K562 (cell line): ENCODE measurements around the gene KLF18. TPM values are rescaled to one million over a fixed set of nuclear protein-coding genes. Genes with fewer than 3 reads are reported as not detected.

Experiments used
- BRD4 ChIP-seq: fragments of 200-600 bp; sonication (generic); IDR thresholded peaks from 2 replicates; pipeline ENCODE4 v1.6.1; 2017; ENCODE audit warnings: inconsistent platforms
- CBFA2T2 ChIP-seq: fragments of 450-650 bp; conservative IDR thresholded peaks from 2 replicates; pipeline ENCODE4 v1.6.1; 2017; ENCODE audit warnings: mild to moderate bottlenecking
- CTCFL ChIP-seq: IDR thresholded peaks from 2 replicates; pipeline ENCODE4 v1.6.1; 2011; ENCODE audit warnings: borderline replicate concordance, low read depth, mild to moderate bottlenecking, moderate library complexity, low read length; ENCODE audit not compliant: insufficient read depth, poor library complexity, severe bottlenecking
- FOXP1 ChIP-seq: sonication (generic); formaldehyde crosslinking; IDR thresholded peaks from 2 replicates; pipeline ENCODE4 v1.8.0; 2022; ENCODE audit warnings: mild to moderate bottlenecking, missing genetic modification reagents
- HSF4 ChIP-seq: fragments of 250-450 bp; sonication (Bioruptor Pico); IDR thresholded peaks from 2 replicates; pipeline ENCODE4 v2.1.2; 2022; ENCODE audit warnings: mild to moderate bottlenecking, moderate library complexity, borderline replicate concordance
- MCM7 ChIP-seq, 2 experiments: fragments of 450-650 bp; IDR thresholded peaks; 2 replicates each; pipeline ENCODE4 v1.6.1; 2016 to 2018
- MEF2A ChIP-seq: IDR thresholded peaks from 2 replicates; pipeline ENCODE4 v1.6.1; 2011; ENCODE audit warnings: low read depth, mild to moderate bottlenecking, low read length, moderate library complexity; ENCODE audit not compliant: control insufficient read depth
- MXI1 ChIP-seq: IDR thresholded peaks from 2 replicates; pipeline ENCODE4 v1.6.1; 2011; ENCODE audit warnings: low read depth, mild to moderate bottlenecking, improper control_type of control experiment, low read length
- NBN ChIP-seq: fragments of 450-650 bp; IDR thresholded peaks from 2 replicates; pipeline ENCODE4 v1.6.1; 2016; ENCODE audit warnings: low read depth, mild to moderate bottlenecking
- NELFE ChIP-seq: IDR thresholded peaks from 2 replicates; pipeline ENCODE4 v1.6.1; 2011; ENCODE audit warnings: mild to moderate bottlenecking; ENCODE audit not compliant: insufficient read depth, insufficient read length
- NR2C1 ChIP-seq, 2 experiments: fragments of 450-650 bp; IDR thresholded peaks; 2 replicates each; pipeline ENCODE4 v1.6.1; 2017; ENCODE audit warnings: mild to moderate bottlenecking in 2 of 2, antibody characterized with exemption in 1 of 2, inconsistent platforms in 1 of 2, missing compliant biosample characterization in 1 of 2, missing genetic modification characterization in 1 of 2
- OTX1 ChIP-seq: fragments of 450-650 bp; formaldehyde crosslinking; IDR thresholded peaks from 2 replicates; pipeline ENCODE4 v1.4.0; 2022; ENCODE audit warnings: mild to moderate bottlenecking
- PCBP1 ChIP-seq: fragments of 200-400 bp; formaldehyde crosslinking; IDR thresholded peaks from 2 replicates; pipeline ENCODE4 v1.6.1; 2018; ENCODE audit warnings: mild to moderate bottlenecking, low read depth, low read length; ENCODE audit not compliant: poor library complexity, severe bottlenecking
- PKNOX1 ChIP-seq: fragments of 450-650 bp; IDR thresholded peaks from 2 replicates; pipeline ENCODE4 v1.6.1; 2016
- RCOR1 ChIP-seq, 2 experiments: IDR thresholded peaks; 2 replicates each; pipeline ENCODE4 v1.6.1; 2012; ENCODE audit warnings: low read depth in 2 of 2, low read length in 2 of 2, borderline replicate concordance in 1 of 2, improper control_type of control experiment in 1 of 2
- SMARCA4 ChIP-seq: fragments of 450-650 bp; IDR thresholded peaks from 2 replicates; pipeline ENCODE4 v1.6.1; 2016
- SOX6 ChIP-seq: fragments of 450-650 bp; IDR thresholded peaks from 2 replicates; pipeline ENCODE4 v1.6.1; 2014; ENCODE audit warnings: mild to moderate bottlenecking
- TEAD4 ChIP-seq, 2 experiments: sonication (generic) in 1 of 2; formaldehyde crosslinking in 1 of 2; IDR thresholded peaks; 2 replicates each; pipeline versions ENCODE4 v1.6.1 to v1.8.0; 2012 to 2022; ENCODE audit warnings: borderline replicate concordance in 1 of 2, inconsistent platforms in 1 of 2, low read length in 1 of 2, mild to moderate bottlenecking in 1 of 2, missing genetic modification reagents in 1 of 2
- THRA ChIP-seq: fragments of 450-650 bp; IDR thresholded peaks from 2 replicates; pipeline ENCODE4 v1.6.1; 2017; ENCODE audit warnings: mild to moderate bottlenecking, moderate library complexity
- YBX1 ChIP-seq: fragments of 450-650 bp; IDR thresholded peaks from 2 replicates; pipeline ENCODE4 v1.7.1; 2016; ENCODE audit warnings: mild to moderate bottlenecking
- ZEB2 ChIP-seq: fragments of 450-650 bp; IDR thresholded peaks from 2 replicates; pipeline ENCODE4 v1.6.1; 2016
- ZFX ChIP-seq: sonication (generic); formaldehyde crosslinking; IDR thresholded peaks from 2 replicates; pipeline ENCODE4 v1.8.0; 2022; ENCODE audit warnings: mild to moderate bottlenecking, missing genetic modification reagents, moderate library complexity
- polyA plus RNA-seq, 8 experiments: library from polyadenylated mRNA; depleted of rRNA in 4 of 8; stranded (reverse) in 5 of 8; unstranded in 3 of 8; fragments of >200 nt; fragmentation: Nextera tagmentation in 2 of 8; fragmentation: Illumina TruSeq in 1 of 8; extraction: Ambion mirVana in 2 of 8; extraction: Trizol in 1 of 8; gene quantifications; 2 replicates each; pipeline versions ENCODE4 v1.2.1 to v1.2.3, GENCODE V29; 2011 to 2014; ENCODE audit warnings: inconsistent platforms in 1 of 8, missing spikeins in 1 of 8
- total RNA-seq, 7 experiments: library from RNA; depleted of rRNA in 6 of 7; stranded (reverse); fragments of >200 nt in 6 of 7; fragmentation: Illumina TruSeq in 2 of 7; extraction: Trizol in 2 of 7; gene quantifications; 2 replicates each; pipeline versions ENCODE4 v1.2.1 to v1.2.3, GENCODE V29; 2011 to 2021; ENCODE audit warnings: low replicate concordance in 1 of 7
- TF ChIP-seq, protein P1 (sequence below): fragments of 250-450 bp; sonication (Bioruptor Pico); IDR thresholded peaks from 2 replicates; pipeline ENCODE4 v1.8.0; 2022; ENCODE audit warnings: moderate library complexity, mild to moderate bottlenecking, inconsistent platforms

The KLF18 gene
- total and polyA plus RNA-seq, 9 of the 15 experiments (the other 6 are each of a cell fraction or from before 2014, with no cell fraction given) = not detected

DNA sequence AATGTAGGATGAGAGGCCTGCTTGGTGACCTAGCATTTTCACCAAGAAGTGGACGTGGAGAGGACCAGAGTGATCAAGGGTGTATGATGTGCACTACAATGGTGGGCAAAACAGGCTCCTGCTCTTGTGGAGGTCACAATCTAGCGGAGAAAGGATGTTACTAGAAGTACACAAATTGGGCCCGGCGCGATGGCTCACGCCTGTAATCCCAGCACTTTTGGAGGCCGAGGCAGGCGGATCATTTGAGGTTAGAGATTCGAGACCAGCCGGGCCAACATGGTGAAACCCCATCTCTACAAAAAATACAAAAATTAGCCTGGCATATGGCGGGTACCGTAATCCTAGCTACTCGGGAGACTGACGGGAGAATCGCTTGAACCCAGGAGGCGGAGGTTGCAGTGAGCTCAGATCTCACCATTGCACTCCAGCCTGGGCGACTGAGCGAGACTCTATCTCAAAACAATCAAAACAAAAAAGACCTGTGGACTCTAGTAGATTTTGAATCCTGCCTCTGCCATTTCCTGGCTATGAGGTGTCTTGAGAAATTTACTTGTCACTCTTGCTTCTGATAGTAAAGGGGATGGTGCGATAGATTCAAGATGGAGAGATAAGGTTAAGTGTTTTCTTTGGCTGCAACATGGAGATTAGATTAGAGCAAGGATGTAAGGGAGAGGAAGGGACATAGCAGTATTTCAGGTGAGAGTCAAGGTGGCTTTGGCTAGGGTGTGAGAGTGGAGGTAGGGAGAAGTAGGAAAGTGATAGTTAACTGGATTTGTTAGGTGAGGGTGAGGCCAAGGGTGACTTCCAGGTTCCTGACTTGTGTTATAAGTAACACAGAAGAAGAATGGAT is 7.1 kb downstream of the KLF18 start (continued):
- no peak for TF ChIP-seq MXI1
- TF ChIP-seq YBX1 = no peak
- TF ChIP-seq ZEB2 = peak; percentile 70; the same call in 1 of the 2 replicates
- TF ChIP-seq BRD4 = no peak
- TF ChIP-seq MCM7 (IDR thresholded peaks at IDR 0.05) = no peak
- TF ChIP-seq CTCFL = no peak
- no peak for TF ChIP-seq THRA
- peak; percentile 10; the same call in 1 of the 2 replicates for TF ChIP-seq PKNOX1
- TF ChIP-seq NELFE = no peak
- 0 out of 2 replicates have a peak, but pooled peaks have one; percentile 40 for TF ChIP-seq SMARCA4
- TF ChIP-seq HSF4 (CRISPR knock-in tag) = no peak
- TF ChIP-seq CBFA2T2 = 0 out of 2 replicates have a peak, but pooled peaks have one; percentile 23
- TF ChIP-seq OTX1 (CRISPR knock-in tag) = 0 out of 2 replicates have a peak, but pooled peaks have one; percentile 18
- TF ChIP-seq FOXP1 (CRISPR knock-in tag) = no peak
- TF ChIP-seq MEF2A = no peak
- TF ChIP-seq SOX6 = no peak
- TF ChIP-seq, protein P1, sequence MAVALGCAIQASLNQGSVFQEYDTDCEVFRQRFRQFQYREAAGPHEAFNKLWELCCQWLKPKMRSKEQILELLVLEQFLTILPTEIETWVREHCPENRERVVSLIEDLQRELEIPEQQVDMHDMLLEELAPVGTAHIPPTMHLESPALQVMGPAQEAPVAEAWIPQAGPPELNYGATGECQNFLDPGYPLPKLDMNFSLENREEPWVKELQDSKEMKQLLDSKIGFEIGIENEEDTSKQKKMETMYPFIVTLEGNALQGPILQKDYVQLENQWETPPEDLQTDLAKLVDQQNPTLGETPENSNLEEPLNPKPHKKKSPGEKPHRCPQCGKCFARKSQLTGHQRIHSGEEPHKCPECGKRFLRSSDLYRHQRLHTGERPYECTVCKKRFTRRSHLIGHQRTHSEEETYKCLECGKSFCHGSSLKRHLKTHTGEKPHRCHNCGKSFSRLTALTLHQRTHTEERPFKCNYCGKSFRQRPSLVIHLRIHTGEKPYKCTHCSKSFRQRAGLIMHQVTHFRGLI (CRISPR knock-in tag) = no peak
- no peak for TF ChIP-seq NBN
- peak in 1 of 2 experiments; percentile 15; a peak in 1 of 4 replicates for TF ChIP-seq RCOR1 (IDR thresholded peaks at IDR 0.05; ENCODE audit: borderline replicate concordance in 1 of 2, low read depth in 2 of 2, low read length in 2 of 2)
- no peak for TF ChIP-seq ZFX (CRISPR knock-in tag)
- no peak for TF ChIP-seq PCBP1
- TF ChIP-seq TEAD4 (IDR thresholded peaks at IDR 0.05; ENCODE audit: low read length) = peak; percentile 45; the same call in 1 of the 2 replicates
- TF ChIP-seq TEAD4 (CRISPR knock-in tag; IDR thresholded peaks at IDR 0.05; ENCODE audit: borderline replicate concordance) = no peak
- no peak for TF ChIP-seq NR2C1 (IDR thresholded peaks at IDR 0.05)
- TF ChIP-seq NR2C1 (tag; IDR thresholded peaks at IDR 0.05) = no peak
